ENCODE results near the gene PNKP.

Gene PNKP

DNA sequence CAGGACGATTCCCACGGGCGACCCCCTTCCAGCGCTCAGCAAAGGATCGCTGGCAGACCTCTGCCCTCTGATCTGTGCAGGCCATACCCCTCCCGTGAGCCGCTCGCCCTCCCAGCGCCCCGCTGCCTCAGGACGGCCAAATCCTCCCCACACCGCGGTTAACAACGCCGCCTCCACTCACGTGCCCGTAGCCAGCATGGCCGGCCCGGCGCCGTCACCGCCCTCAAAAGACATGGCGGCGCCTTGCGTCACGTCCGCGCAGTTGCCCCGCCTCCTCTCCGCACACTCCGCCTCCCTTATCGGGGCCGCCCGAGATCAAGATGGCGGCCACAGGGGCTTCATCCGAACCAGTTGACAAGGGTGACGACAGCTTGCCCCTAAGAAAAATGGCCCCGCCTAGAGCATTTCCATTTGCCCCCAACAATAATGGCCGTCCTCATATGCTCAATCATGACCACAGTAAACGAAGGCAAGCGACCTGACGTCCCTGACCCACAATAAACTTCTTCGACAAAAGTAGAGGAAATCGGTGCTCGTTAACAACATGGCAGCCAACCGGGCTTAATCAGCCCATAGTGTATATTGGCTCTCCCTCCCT lies 9.1 kb upstream of the PNKP start:
- peak; percentile 86 for DNase-seq (ENCODE audit: low spot score)

DNA sequence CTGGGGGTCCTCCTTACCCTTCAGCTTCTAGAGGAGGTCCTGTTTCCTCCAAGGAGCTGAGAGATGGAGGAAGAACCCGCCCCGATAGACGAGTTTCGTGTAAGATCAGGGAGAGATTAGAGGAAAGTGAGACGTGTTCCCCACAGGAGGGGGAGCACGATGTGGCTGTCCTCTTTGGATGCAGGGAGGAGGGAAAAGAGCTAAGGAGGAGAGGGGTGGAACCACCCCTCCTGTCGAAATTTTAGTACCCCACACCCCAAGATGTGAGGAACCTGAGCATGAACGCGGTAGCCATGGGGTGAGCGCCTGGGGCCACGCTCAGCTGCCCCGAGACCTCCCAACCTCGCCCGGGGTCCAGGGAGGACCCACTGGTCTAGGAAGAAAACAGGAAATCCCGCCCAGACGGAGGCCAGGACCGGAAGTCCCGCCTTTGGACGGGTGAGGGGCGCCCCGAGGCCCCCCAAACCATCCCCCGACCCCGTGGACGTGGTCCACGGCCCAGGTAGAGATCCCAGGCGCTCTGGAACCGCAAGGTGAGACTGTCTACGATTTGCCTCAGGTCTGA lies 8.6 kb upstream of the PNKP start:
- DNase-seq (ENCODE audit: low spot score): peak; percentile 48

DNA sequence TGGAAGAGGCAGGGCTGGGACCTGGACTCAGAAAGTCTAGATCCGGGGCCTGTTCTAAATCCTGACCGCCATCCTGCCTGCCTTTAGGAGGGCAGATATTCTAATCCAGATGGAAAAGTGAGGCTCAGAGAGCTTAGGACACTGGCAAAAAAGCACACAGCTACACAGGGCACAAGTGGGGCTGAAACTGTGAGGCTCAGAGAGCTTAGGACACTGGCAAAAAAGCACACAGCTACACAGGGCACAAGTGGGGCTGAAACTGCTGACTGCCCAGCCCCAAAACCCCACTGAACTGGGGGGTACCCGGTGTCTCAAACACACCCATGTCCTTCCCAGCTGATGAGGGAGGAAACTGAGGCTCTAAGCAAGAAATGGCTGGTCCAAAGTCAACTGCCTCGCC lies 7.8 kb upstream of the PNKP start:
- DNase-seq (ENCODE audit: low spot score): no peak

DNA sequence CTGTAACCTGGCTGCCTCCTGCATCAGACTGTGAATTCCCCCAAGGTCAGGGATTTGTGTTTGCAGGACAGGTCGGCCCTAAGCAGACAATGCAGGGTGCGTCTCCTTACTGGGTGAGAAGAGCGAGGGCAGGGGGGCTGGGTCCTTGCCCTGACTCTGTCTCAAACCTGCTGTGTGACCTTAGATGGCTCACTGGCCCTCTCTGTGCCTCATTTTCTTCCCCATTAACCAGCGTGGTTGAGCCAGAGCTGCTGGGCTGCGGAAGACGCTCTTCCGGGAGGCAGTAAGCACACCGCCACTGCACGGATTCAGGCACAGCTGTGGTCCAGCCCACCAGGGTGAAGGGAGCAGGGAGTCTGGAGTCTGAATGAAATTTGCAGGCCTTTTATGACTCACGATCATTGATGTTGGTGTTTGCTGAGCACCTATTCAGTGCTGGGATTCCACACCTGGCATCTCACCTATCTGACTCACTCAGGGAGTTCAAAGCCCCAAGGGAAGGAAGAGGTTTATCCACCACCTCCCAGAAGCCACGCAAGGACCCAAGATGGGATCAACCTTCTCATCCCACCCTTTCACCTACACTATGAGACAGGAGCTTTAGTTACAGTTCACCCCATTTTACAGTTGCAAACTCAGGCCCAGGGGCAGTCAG lies 7.3 kb upstream of the PNKP start:
- DNase-seq (ENCODE audit: low spot score): no peak

DNA sequence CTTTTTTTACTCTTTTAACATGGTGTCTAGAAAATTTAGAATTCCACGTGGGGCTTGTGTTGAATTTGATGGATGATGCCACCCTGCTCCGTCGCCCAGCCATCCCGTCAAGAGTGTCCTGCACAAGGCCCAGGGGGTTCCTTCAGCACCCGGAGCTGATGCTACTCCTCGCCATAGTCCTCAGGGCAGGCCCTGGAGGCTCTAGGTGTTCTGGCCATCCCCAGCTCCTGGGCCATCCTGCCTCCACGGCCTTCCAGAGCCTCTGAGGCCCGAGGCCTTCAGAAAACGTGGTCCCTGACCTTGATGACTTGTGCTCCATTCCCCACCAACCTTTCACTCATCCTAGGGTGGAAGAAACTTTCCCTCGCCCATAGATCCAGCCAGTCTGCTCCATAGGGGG lies 6.5 kb upstream of the PNKP start:
- DNase-seq (ENCODE audit: low spot score): no peak

DNA sequence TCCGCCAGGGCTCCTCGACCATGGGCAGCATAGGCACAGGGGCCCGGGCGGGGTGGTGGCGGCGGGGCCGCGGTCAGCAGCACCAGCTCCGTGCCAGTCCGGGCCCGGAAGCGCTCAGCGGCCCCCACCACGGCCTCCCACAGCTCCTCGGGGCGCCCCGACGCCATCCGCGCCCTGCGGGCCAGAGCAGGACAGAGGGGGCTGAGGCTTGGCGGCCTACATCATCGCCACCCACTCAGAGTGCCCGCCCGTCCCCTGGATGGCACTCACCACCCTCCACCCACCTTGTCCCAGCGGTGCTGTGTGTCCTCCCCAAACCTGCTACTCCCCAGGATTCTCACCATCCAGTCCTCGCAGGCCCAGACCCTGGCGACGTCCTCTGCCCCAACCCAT lies 5.7 kb upstream of the PNKP start:
- DNase-seq (ENCODE audit: low spot score): no peak

DNA sequence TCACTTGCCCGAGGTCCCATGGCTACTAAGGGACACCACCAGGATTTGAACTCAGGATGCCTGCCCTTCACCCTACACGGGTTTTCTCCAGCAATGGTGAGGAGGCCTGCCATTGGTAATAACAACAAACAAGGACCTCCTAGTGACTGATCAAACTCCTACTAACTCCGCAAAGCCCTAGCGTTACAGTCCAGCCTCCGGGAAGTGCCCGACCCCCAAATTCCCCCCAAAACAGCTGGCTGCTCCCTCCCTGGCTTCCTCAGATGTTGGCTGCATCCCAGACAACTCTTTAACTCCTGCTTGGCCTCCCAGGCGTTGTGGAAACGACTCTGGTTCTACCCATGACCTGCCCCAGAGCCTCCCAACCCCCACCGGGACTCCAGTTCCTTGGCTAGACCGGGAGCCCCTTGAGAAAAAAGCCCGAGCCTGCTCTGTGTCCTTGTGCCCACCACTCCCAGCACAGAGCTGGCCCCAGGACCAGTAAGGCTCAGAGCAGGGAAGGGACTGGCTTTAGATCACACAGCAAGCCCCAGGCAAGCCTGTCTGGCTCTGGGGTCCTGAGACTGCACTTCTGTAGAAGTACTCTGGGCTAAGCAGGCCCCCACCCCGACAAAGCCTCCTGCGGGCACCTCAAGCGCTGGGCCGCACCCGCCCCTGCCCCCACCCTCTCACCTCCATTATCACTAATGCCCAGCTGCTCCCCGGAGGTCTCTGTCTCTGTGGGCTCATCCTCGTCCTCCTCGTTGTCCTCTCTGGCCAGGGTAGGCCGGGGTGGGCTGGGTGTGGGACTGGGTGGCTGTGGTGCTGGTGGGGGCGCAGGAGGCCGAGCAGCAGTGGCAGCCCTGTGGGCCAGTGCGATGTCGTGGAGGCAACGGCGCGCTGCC lies 5.1 kb upstream of the PNKP start:
- no peak for DNase-seq (ENCODE audit: low spot score)

DNA sequence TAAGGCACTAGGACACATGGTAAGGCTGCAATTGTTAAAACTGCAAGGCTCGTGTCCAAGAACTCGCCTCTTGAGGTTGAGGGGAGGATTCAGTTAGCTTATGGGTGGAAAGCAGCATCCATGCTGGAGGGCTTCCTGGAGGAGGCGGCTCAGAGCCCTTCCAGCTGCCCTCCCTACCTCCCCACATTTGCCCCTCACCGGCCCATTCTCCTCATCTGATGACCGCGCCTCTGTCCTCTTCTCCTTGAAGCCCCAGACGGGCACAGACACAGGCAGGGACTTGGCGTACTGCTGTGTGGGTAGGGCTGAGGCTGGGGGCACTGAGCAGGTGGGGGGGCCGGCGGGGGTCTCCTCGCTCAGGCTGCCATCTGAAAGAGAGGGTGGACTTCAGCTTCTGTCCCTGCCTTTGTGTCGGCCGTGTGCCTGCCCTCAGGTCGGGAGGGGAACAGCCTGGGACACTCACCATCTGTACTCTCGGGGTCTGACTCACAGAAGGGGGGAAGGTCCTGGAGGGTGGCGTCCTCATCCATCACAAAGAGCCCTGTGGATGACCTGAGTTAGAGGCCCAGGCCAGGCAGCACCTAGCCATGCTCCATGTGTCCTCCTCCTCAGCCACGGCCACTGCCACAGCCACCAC lies 4.1 kb upstream of the PNKP start:
- no peak for DNase-seq (ENCODE audit: low spot score)

DNA sequence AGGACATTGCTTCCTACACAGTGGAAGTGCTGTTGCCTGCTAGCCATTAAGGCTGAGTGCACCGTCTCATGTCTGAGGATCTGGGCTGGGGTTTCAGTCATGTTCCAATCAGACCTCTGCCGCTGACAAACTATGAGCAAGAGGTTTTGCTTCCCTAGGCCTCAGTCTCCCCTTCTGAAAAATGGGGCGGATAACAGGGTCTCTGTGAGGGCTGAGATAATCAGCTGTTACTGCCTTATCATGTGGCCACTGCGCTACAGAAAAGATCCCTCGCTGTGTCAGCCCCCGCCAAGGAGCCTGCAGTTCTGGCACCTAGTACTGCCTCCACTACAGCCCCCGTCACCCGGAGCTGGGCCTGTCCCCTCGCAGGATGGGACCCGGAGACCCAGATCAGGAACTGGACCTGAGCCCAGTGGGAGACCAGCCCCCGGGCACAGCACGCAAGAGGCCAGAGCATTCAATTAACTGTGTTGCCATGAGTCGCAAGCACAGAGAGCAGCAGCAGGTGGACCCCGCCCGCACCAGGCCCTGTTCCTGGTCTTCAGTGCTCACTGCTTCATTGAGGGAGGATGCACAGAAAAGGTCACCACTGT lies 3.0 kb upstream of the PNKP start:
- no peak for DNase-seq (ENCODE audit: low spot score)

DNA sequence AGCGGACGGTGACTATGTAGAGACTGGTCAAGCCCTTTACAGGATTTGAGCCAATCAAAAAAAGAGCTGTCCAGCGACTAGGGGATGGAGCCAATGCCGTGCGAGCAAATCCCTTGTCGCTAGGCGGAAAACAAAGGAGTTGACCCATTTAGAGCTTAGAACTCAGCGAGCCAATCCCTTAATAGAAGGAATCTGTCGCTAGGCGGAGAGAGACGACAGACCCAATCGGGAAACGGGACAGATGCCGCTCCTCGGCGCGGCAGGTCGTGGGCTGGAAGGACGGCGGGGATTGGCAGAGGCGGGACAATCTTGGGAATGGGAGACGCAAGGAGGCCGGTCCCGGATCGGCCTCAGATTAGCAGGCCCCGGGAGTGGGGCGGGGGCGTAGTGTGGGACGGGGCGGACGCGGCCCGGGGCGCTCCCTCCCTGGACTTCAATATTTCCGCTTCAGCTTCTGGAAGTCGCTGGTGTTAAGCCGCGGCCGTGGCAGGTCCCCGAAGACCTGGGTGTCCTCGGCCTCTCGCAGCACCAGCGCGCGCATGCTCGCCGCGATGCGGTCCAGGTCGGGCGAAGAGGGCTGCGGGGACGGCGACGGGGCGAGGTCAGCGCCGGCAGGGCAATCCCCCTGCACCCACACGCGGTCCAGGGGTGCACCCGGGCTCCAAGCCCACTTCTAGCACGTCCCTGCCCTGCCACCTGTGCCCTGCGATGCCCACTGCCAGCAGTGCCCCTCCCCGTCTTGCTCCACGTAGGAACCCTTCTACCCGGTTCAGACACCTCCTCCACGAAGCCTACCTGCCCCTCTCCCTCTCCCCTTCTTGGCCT lies 2.3 kb upstream of the PNKP start:
- peak; percentile 95 for DNase-seq (ENCODE audit: low spot score)

DNA sequence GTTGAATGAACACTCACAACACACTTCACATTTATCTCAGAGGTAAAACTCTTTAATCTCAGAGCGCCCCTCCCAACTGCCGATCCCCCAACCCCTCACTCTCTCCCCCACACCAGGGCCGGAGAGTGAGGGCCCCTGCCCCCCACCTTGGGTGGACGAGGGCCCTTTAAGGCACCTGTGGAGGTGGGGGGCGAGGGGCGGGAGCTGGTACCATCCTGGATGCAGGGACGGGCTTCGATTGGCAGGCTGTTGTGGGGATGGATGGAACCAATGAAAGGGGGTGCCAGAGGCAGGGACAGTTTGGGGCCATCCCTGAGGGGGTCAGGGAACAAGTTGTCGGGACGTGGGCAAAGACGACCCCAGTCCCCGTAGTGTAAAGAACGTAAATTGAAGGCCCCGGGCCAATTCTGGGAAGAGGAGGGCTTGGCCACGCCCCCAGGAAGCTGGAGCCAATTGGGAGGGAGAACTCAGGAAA lies 1.7 kb upstream of the PNKP start:
- no peak for DNase-seq (ENCODE audit: low spot score)

DNA sequence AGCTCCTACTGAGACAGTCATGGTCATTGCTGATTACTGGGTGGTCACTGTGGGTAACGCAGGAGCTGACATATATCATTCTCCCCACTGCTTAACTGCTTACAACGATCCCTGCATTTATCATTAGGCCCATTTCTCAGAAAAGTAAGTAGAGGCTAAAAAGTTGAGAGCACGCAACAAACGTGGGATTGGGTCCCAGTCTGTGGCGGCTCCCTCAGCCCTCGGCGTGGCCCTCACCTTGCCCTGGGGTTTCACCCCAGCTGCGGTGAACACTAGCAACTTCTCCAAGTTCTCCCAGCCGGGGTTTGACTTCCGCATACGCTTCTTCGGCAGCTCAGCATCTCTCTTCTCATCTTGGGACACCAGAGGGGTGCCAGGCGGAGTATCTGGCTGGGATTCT lies 2.5 kb downstream of the PNKP start:
- DNase-seq (ENCODE audit: low spot score): no peak

DNA sequence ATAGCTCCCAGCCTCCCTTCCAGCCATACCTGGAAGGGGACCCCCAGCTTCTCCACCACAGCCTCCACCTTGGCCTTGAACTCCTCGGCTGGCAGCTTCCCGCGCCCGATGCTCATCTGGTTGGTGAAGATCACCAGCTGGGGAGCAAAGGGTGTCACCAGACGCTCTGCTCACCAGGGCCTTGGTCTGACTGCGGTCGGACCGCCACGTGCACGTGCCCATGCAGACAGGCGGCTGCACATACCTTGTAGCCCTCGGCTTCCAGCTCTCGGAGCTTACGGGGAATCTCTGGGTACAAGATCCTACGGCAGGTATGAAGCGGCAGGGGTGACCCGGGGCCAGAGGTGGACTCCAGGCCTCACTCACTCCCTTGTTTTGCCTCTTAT lies 3.4 kb downstream of the PNKP start:
- DNase-seq (ENCODE audit: low spot score): no peak

DNA sequence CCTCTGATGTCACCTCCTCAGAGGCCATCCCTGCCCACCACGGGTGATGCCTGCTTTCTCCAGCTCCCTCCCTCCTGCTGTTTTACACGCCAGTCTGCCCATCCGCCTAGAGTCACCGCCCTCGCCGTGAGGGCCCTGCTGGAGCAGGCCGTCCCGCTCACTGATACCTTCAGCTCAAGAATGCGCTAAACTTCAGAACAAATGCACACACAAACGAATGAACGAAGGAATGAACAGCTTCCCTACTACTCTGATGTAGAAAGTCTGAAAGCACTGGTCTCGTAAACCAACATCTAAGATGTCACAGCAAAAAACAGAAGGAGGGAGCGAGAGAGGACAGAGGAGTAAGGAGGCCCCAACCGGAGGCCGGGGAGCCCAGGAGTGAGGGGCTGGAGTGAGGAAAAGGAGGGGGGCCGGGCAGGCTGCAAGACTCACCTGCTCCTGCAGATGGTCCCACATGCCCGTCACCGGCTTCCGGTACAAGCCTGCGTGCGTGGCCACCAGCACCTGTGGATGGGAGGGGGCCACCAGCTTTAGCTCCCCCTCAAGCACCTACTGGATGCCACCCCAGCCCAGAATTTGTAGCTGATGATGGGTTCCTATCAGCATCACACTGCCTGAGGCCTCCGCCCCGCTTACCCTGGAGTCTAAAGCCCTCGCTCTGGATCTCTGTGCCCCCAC lies 4.0 kb downstream of the PNKP start:
- no peak for DNase-seq (ENCODE audit: low spot score)

DNA sequence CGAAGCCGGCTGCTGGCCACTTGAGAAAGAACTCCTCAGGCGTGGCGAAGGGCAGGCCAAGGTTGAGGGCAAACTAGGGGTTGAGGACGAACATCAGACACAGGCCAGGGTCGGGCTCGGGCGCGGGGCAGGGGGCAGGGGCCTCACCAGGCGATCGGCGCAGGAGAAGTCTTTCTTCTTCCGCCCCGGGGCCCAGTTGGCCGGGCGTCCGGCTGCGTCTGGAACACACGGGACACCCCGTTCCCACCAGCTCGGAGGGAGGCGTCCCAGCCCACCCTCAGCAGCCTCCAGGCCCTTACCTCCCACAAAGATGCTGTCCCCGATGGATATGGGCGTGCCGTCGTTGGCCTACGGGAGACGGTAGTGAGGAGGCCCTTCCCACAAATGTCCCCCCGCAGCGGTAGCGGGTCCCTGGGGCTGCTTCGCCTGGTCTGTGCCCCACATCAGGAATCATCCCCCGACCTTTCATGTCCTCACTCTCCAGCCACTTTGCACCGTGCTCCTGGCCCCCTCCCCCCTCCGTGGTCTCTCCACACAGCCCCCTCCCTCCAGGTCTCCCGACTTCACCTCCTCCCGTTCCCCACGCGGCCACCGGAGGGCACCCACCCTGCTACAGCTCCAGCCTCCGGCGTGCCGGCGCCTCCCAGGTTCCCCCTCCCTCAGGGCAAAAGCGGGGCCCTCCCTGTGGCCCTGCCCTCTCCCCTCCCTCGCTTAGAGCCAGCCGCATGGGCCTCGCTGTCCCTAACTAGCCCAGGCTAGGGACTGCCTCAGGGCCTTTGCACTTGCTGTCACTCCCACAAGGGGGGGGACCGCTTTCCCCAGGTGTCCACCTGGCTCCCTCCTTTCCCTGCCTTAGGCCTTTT lies 4.8 kb downstream of the PNKP start:
- no peak for DNase-seq (ENCODE audit: low spot score)

DNA sequence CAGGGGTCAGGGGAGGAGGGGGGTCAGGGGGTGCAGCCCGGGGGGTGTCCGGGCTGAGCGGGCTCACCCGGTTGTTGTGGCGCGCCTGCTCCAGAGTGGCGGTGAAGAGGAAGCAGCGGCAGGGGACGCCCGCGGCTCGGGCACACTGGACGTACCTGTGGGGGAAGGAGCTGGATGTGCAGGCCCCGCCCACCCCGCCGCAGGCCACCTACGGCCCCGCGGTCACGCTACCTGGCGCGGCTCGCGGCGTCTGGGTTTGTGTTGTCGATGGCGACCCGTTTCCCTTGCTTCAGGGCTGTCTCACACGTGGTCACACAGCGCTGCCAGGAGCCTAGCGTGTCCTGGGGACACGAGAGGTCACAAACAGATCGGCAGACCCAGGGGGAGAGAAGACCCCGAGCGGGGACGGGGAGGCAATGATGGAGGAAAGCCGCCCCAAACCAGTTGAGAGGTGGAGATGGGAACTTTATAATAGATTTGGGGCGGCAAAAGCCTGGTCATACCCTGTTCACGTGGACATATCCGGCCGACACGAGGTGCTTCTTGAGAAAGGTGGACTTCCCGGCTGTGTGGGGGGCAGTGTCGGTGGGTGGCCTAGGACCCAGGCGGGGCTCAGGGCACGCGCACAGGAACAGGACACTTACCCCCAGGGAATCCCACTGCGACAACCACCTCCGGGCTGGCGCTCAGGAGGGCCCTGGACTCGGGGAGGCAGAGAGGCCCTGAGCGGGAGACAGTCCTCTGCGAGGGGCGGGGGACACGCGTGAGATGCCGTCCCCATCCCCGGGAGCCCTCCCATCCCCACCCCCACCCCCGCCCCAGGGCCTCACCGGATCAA lies 5.6 kb downstream of the PNKP start:
- no peak for DNase-seq (ENCODE audit: low spot score)

DNA sequence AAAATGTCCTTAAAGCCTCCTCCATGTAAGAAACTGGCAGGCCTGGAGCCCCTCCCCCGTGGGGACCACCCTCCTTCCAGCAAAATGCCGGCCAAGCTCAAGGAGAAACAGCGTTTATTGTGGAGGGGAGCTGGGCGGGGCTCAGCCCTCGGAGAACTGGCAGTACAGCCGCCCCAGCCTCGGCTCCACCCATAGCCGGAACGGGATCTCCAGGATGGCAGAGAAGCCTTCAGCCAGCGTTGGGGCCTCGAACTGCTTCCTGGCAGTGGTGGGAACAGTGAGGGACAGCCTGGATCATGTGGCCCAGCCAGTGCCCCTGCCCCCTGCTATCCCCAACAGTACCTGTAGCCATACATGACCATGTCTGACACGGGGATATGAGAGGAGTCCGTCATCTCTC lies 6.3 kb downstream of the PNKP start:
- no peak for DNase-seq (ENCODE audit: low spot score)

DNA sequence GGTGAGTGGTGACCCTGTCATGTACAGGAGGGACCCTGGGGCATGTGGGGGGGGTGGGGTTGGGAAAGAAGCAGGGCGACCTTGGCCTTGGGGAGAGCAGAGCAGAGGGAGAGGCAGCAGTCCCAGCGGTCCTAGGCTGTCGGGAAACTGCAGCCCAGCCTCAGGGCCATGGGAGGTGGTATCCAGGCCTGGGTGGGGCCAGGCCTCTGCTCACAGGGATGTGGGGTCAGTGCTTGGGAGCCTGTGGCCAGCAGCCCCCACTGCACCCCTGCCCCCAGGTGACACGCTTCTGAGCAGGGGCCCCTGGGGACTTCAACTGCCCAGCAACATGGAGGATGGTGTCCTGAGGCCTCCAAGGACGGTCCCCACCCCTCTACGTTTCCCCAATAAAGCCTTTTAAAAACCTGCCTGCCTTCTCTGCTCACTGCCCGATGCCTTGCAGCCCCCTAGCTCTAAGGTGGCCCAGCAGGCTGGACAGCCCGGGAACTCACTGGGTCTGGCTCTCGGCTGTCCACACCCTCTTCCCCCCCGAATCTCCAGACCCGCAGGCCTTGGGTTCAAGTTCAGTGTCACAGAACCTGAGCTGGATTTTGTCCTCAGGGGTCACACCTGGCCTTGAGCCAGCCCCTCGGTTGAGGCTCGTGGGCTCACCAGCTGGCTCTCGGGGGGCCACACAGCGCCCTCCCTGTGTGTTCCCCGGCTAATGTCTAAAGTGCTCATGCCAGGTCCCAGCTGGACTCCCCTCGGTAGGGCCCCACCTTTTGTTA lies 6.9 kb downstream of the PNKP start:
- DNase-seq (ENCODE audit: low spot score): no peak

Data from germinal center (tissue), 1 donor.